Keratinocyte (primary cell): ENCODE data around the gene MTERF4.

ENCODE experiments used
- CTCF ChIP-seq, 3 experiments: IDR thresholded peaks in 1 of 3; conservative IDR thresholded peaks in 1 of 3; optimal IDR thresholded peaks in 1 of 3; 2 replicates in 2 of 3; 3 replicates in 1 of 3; pipeline versions ENCODE3 to v1.5.1; 2011; ENCODE audit warnings: low read length in 3 of 3, mild to moderate bottlenecking in 3 of 3, moderate library complexity in 2 of 3, control low read depth in 1 of 3, inconsistent platforms in 1 of 3; ENCODE audit not compliant: insufficient read depth in 2 of 3; ENCODE audit errors: extremely low read depth in 1 of 3
- EZH2 ChIP-seq: IDR thresholded peaks from one replicate; pipeline ENCODE4 v1.6.1; 2012; ENCODE audit warnings: inconsistent platforms, mild to moderate bottlenecking, low read length, moderate library complexity

GRCh38 chr2:241065355-241065803, 36.7 kb downstream of the MTERF4 start:
- TF ChIP-seq EZH2 = no peak
- TF ChIP-seq CTCF (optimal IDR thresholded peaks at IDR 0.05 in 1 of 3, IDR thresholded peaks at IDR 0.05 in 1 of 3, conservative IDR thresholded peaks at IDR 0.05 in 1 of 3; ENCODE audit: extremely low read depth in 1 of 3, insufficient read depth in 2 of 3, low read length in 3 of 3) = no peak
